Muscle layer of colon (tissue), 2 donors: ENCODE results near the gene DVL2.

Experiments used
- H3K27ac ChIP-seq: one replicate; pipeline ENCODE4 v1.7.0; 2013; ENCODE audit warnings: low read depth, mild to moderate bottlenecking, low read length, moderate library complexity
- H3K27me3 ChIP-seq, 2 donors: one replicate each; pipeline ENCODE4 v1.7.0; 2013; ENCODE audit warnings: low read length in 2 of 2, mild to moderate bottlenecking in 2 of 2; ENCODE audit not compliant: insufficient read depth in 2 of 2, control insufficient read depth in 1 of 2
- H3K36me3 ChIP-seq: one replicate; pipeline ENCODE4 v1.7.0; 2013; ENCODE audit warnings: mild to moderate bottlenecking, low read length; ENCODE audit not compliant: insufficient read depth
- H3K4me1 ChIP-seq: one replicate; pipeline ENCODE4 v1.7.0; 2013; ENCODE audit warnings: mild to moderate bottlenecking, low read length; ENCODE audit not compliant: insufficient read depth
- H3K4me3 ChIP-seq, 2 donors: one replicate each; pipeline ENCODE4 v1.7.0; 2013; ENCODE audit warnings: low read length in 2 of 2, low read depth in 1 of 2, mild to moderate bottlenecking in 1 of 2, moderate library complexity in 1 of 2
- H3K9ac ChIP-seq: one replicate; pipeline ENCODE4 v1.7.0; 2013; ENCODE audit warnings: low read length
- H3K9me3 ChIP-seq: one replicate; pipeline ENCODE4 v1.7.0; 2013; ENCODE audit warnings: mild to moderate bottlenecking, low read length
- donor health status: abdominal sarcoma.
- donor health status: Adenocarcinoma of cecum.

The DVL2 gene

GRCh38 chr17:7262935-7263800 is 28.9 kb upstream of the DVL2 start:
- Histone ChIP-seq H3K27ac (no peak overlapping the region), H3K4me1 (no peaks in the 10 kb centered on the region), H3K9me3 (no peaks in the 10 kb centered on the region), H3K4me3 (no peak overlapping the region), H3K9ac (no peak overlapping the region), H3K27me3 (peaks cover 33 to 41% of the 10 kb centered on the region in 2 donors), H3K36me3 (peaks cover 11% of the 10 kb centered on the region)

DNA sequence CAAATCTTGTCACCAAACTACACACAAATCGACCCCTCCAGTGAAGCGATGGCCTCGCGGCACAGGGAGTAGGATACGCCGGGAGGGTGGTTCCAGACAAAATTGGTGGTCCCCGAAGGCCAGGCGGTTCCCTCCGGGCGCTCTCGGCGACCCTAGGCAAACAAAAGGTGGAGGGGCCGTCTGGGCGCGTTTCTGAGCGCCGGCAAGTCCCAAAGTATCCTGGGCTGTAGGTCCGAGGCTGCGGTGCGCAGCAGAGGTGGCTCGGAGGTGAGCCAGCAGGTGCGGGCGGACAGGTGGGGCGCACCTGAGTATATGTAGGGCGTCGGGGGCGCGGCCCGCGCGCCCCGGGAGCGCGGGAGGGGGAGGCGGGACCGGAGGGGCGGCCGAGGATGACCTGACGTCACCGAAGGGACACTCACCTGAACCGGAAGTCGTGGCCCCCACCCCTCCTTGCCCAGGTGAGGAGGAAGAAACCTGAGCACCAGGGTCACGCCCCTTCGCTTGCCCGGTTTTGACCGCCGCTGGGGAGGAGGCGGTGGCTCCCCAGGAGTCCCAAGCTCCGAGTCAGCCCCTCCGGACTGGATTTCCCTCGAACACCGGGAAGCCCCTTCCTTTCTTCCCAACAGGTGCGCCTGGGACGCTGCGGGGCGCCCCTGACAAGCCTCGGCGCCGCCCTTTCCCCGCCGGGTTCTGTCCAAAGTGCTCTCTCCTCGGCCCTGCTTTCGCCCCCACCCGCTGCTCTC is 28.0 kb upstream of the DVL2 start, which contains the start of gene CLDN7:
Gene CLDN7, minus strand, starts transcription at position 287 of the 743 bp plus-strand sequence. CDS start 435 bp downstream, outside the sequence.
- H3K9ac ChIP-seq = no peak within 1 kb of the TSS
- H3K9me3 ChIP-seq = no peaks in the 10 kb centered on the region
- peaks cover 11% of the 10 kb centered on the region for H3K36me3 ChIP-seq
- peaks cover 33 to 41% of the 10 kb centered on the region in 2 donors for H3K27me3 ChIP-seq
- H3K27ac ChIP-seq = no peak within 1 kb of the TSS
- no peaks in the 10 kb centered on the region for H3K4me1 ChIP-seq
- H3K4me3 ChIP-seq = peak within 1 kb of the TSS; percentile 14 to 21

DNA sequence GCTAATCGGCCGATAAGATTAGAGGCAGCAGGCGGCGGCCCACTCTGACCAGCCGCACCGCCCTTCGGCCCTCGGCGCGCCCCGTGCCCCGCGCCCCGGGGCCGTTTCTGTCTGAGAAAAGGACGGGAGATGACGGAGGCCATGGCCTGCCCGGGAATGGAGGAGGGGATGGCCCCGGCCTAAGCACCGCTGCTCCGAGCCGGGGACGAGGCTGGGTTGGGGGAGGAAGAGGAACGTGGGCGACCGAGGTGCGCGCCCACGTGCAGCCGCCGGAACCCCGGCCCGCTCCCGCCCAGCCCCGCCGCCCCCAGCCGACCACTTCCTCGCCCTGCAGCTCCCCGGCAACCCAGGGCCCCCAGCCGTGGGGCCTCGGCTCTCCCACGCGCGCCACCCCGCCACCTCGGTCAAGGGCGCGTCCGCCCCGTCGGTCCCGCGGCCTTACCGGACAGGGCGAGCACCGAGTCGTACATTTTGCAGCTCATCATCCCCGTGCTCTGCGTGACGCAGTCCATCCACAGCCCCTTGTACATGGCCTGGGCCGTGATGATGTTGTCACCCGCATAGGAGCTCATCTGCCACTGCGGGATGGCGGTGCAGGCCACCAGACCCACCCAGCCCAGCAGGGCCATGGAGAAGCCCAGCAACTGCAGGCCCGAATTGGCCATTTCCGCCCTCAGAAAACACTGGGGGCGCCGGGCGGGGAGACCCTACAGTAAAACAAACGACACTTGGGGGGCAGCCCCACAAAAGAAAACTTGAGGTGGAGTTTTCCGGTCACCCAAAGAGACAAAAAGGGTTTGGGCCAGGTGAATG is 27.3 kb upstream of the DVL2 start:
- H3K27me3 ChIP-seq = peaks cover 33 to 41% of the 10 kb centered on the region in 2 donors
- H3K9me3 ChIP-seq = no peaks in the 10 kb centered on the region
- H3K27ac ChIP-seq = no peak overlapping the region
- H3K36me3 ChIP-seq = peaks cover 15% of the 10 kb centered on the region
- H3K4me3 ChIP-seq = peak overlapping the region; percentile 14 to 21
- H3K9ac ChIP-seq = no peak overlapping the region
- no peaks in the 10 kb centered on the region for H3K4me1 ChIP-seq

GRCh38 chr17:7260651-7261378 is 26.5 kb upstream of the DVL2 start:
- no peaks in the 10 kb centered on the region for H3K4me1 ChIP-seq
- H3K9me3 ChIP-seq = no peaks in the 10 kb centered on the region
- H3K27me3 ChIP-seq = peaks cover 33 to 41% of the 10 kb centered on the region in 2 donors
- no peak overlapping the region for H3K27ac ChIP-seq
- H3K4me3 ChIP-seq = peak overlapping the region; percentile 14 to 21
- peaks cover 21% of the 10 kb centered on the region for H3K36me3 ChIP-seq
- H3K9ac ChIP-seq = no peak overlapping the region

DNA sequence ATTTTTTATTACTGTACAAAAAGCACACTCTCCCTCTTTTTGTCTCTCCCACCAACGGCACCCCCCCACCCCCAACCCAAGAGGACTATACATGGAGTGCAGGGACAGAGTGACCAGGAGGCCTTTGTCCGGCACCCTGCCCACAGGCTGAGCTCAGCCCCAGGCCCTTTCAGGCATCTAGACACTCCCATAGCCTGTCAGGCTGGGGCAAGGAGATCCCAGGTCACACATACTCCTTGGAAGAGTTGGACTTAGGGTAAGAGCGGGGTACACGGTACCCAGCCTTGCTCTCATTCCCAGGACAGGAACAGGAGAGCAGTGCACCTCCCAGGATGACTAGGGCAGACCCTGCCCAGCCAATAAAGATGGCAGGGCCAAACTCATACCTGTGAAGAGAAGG is 25.8 kb upstream of the DVL2 start:
- Histone ChIP-seq H3K4me3 (no peak overlapping the region), H3K27ac (no peak overlapping the region), H3K9me3 (no peaks in the 10 kb centered on the region), H3K27me3 (peaks cover 33 to 41% of the 10 kb centered on the region in 2 donors), H3K9ac (no peak overlapping the region), H3K4me1 (no peaks in the 10 kb centered on the region), H3K36me3 (peaks cover 22% of the 10 kb centered on the region)

- no peak overlapping the region for H3K27ac ChIP-seq
- no peak overlapping the region for H3K4me3 ChIP-seq
- H3K9me3 ChIP-seq = no peaks in the 10 kb centered on the region
- peaks cover 28% of the 10 kb centered on the region for H3K36me3 ChIP-seq
- no peaks in the 10 kb centered on the region for H3K4me1 ChIP-seq
- H3K9ac ChIP-seq = no peak overlapping the region
- peaks cover 31 to 39% of the 10 kb centered on the region in 2 donors for H3K27me3 ChIP-seq
Observed at GRCh38 chr17:7259555-7259889, 25.2 kb upstream of the DVL2 start.

DNA sequence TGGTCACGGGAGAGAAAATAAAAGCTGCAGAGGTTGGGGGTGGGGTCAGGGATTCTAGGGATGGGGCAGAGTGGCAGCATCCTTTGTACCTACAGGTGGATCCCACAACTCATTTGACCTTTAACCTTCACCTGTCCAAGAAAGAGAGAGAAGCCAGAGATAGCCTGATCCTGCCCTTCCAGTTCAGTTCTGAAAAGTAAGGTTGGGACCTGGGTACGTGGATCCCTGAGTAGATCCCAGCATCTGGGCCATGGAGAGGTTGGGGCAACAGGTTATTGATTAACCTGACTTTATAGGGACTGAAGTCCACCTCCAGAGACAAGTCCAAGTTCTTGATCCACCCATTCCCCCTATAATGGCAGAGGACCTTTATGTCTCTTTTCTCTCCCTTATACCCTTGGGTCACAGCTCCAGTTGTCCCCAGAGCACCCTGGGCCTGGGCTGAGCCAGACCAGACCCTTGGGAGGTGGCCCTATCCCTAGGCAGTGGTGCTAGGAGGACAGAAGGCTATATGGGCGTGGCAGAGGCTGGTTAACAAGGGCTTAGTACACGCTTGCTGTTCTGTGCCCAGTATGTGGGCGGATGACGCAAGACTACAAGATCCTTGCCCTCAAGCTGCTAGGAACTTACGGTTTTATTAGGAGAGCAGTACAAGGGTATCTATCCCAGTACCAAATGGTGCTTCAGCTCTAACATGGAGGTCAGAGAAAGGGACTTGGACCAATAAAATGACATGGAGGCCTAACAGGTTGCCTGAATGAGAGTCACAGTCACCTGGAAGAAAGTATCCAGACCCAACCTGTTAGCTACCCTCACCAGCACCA is 24.6 kb upstream of the DVL2 start:
- Histone ChIP-seq H3K36me3 (peaks cover 34% of the 10 kb centered on the region), H3K4me1 (no peaks in the 10 kb centered on the region), H3K9me3 (no peaks in the 10 kb centered on the region), H3K27ac (no peak overlapping the region), H3K4me3 (no peak overlapping the region), H3K27me3 (peaks cover 26 to 36% of the 10 kb centered on the region in 2 donors), H3K9ac (no peak overlapping the region)

DNA sequence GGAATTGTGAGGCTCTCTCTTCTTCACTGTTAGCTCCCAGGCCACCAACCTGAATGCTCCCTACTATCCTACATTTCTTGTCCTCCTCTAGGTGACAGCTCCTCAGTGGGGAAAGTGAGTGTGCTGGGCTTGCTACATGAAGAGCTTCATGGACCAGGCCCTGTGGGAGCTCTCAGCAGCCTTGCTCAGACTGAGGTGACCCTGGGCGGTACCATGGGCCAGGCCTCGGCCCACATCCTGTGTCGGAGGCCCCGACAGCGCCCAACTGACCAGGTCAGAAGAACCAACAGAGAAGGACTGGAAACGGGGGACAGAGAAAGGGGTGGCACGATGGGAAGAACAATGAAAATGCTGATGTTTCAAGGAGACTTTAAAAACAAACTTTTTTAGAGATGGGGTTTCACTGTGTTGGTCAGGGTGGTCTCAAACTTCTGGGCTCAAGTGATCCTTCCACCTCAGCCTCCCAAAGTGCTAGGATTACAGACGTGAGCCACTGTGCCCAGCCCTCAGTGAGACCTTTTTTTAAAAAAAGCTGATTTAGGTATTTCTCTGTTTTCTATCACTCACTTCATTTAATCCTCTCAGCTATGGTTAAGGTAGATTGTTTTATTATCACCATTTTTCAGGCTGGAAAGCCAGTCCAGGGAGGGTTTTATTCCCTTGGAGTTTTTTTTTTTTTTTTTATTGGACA is 22.6 kb upstream of the DVL2 start:
- no peak overlapping the region for H3K27ac ChIP-seq
- peaks cover 9% of the 10 kb centered on the region for H3K4me1 ChIP-seq
- H3K36me3 ChIP-seq = peaks cover 35% of the 10 kb centered on the region
- H3K9me3 ChIP-seq = no peaks in the 10 kb centered on the region
- no peak overlapping the region for H3K9ac ChIP-seq
- H3K4me3 ChIP-seq = no peak overlapping the region
- peaks cover 9 to 17% of the 10 kb centered on the region in 2 donors for H3K27me3 ChIP-seq

- Histone ChIP-seq H3K36me3 (peaks cover 35% of the 10 kb centered on the region), H3K9ac (no peak overlapping the region)
Observed at GRCh38 chr17:7254511-7254910, 20.2 kb upstream of the DVL2 start.

GRCh38 chr17:7253082-7253481 is 18.8 kb upstream of the DVL2 start:
- Histone ChIP-seq H3K27ac (peak overlapping the region; percentile 92), H3K9me3 (no peaks in the 10 kb centered on the region), H3K4me3 (peak overlapping the region; percentile 73 to 79), H3K4me1 (peaks cover 31% of the 10 kb centered on the region), H3K27me3 (no peaks in the 10 kb centered on the region), H3K36me3 (peaks cover 24% of the 10 kb centered on the region), H3K9ac (peak overlapping the region; percentile 91)

More at GRCh38 chr17:7254511-7254910, 20.2 kb upstream of the DVL2 start:
- Histone ChIP-seq H3K27ac (no peak overlapping the region), H3K27me3 (no peaks in the 10 kb centered on the region), H3K4me3 (no peak overlapping the region), H3K4me1 (peaks cover 22% of the 10 kb centered on the region), H3K9me3 (no peaks in the 10 kb centered on the region)
